ENCODE measurements around the gene ORC1. TPM values are rescaled to one million over a fixed set of nuclear protein-coding genes. Genes with fewer than 3 reads are reported as not detected.

ORC1 gene
- total RNA-seq, 1 experiment from 2014 or later, result 25.6 TPM

GRCh38 chr1:52399629-52400028 lies 4.6 kb downstream of the ORC1 start:
- no peak overlapping the region for H3K27ac ChIP-seq (ENCODE audit: low read depth, low read length)
- intact Hi-C loops (cut with micrococcal nuclease), result no loop called here
- TF ChIP-seq RAD21 (IDR thresholded peaks at IDR 0.05; ENCODE audit: low read depth) (no peak), SRF (IDR thresholded peaks at IDR 0.05; ENCODE audit: low read depth) (no peak), ATF3 (IDR thresholded peaks at IDR 0.05) (no peak), ELF1 (IDR thresholded peaks at IDR 0.05; ENCODE audit: borderline replicate concordance, low read depth) (no peak), REST (IDR thresholded peaks at IDR 0.05; ENCODE audit: low read depth) (no peak)
- no peak for DNase-seq (ENCODE audit: low read depth, low spot score)
- no peak overlapping the region for H3K4me2 ChIP-seq (ENCODE audit: low read length)
- H3K79me2 ChIP-seq (ENCODE audit: insufficient read depth, low read length), result peaks cover 57% of the 10 kb centered on the region
- ChIA-PET RAD21 (ENCODE audit: low non-redundant PET in 1 of 2, low total read pairs in 2 of 2, uncharacterized antibody in 2 of 2, unreplicated experiment in 2 of 2) (interaction anchor here in 1 of 2 experiments (0.8 kb wide), 1 partner anchor 266 kb away, joined by 5 read pairs; no protein-coding TSS in a partner anchor), CTCF (no interaction called here), POLR2A (no interaction called here)
- ATAC-seq, result no peak
- BruUV-seq (replicated peaks), result no TSS peak
- H4K20me1 ChIP-seq (ENCODE audit: insufficient read depth), result no peaks in the 10 kb centered on the region
- H3K36me3 ChIP-seq (ENCODE audit: control insufficient read depth in 1 of 2, insufficient read depth in 2 of 2, low read length in 2 of 2), result peaks cover 14 to 41% of the 10 kb centered on the region in 2 experiments
- no peaks in the 10 kb centered on the region for H3K9me3 ChIP-seq (ENCODE audit: control insufficient read depth in 1 of 2, insufficient read depth in 1 of 2, low read depth in 1 of 2, low read length in 2 of 2)
- no peak overlapping the region for H3K4me3 ChIP-seq (replicated peaks in 1 of 2; ENCODE audit: low read depth in 1 of 2, low read length in 2 of 2)
- H3K9ac ChIP-seq (ENCODE audit: low read length), result no peak overlapping the region
- H3K4me1 ChIP-seq (ENCODE audit: control insufficient read depth in 1 of 2, insufficient read depth in 2 of 2, low read length in 2 of 2), result peaks cover 0 to 6% of the 10 kb centered on the region in 2 experiments; a peak in 2 of 4 replicates
- no peaks in the 10 kb centered on the region for H3K27me3 ChIP-seq (ENCODE audit: insufficient read depth, low read length)
- H3K9me2 ChIP-seq (ENCODE audit: insufficient read depth), result no peaks in the 10 kb centered on the region
- H2AFZ ChIP-seq (ENCODE audit: low read depth, low read length, poor library complexity, severe bottlenecking), result no peak overlapping the region

GRCh38 chr1:52393174-52393573 lies 11.0 kb downstream of the ORC1 start:
- Histone ChIP-seq H3K27ac (ENCODE audit: low read depth, low read length) (no peak overlapping the region), H4K20me1 (ENCODE audit: insufficient read depth) (peaks cover 5% of the 10 kb centered on the region; the same call in 1 of the 2 replicates), H3K9me3 (ENCODE audit: control insufficient read depth in 1 of 2, insufficient read depth in 1 of 2, low read depth in 1 of 2, low read length in 2 of 2) (no peaks in the 10 kb centered on the region), H3K4me3 (replicated peaks in 1 of 2; ENCODE audit: low read depth in 1 of 2, low read length in 2 of 2) (no peak overlapping the region), H3K4me2 (ENCODE audit: low read length) (no peak overlapping the region), H3K9me2 (ENCODE audit: insufficient read depth) (no peaks in the 10 kb centered on the region), H2AFZ (ENCODE audit: low read depth, low read length, poor library complexity, severe bottlenecking) (no peak overlapping the region), H3K36me3 (ENCODE audit: control insufficient read depth in 1 of 2, insufficient read depth in 2 of 2, low read length in 2 of 2) (peaks cover 19 to 54% of the 10 kb centered on the region in 2 experiments; a peak in 3 of 4 replicates), H3K4me1 (ENCODE audit: control insufficient read depth in 1 of 2, insufficient read depth in 2 of 2, low read length in 2 of 2) (no peaks in the 10 kb centered on the region), H3K9ac (ENCODE audit: low read length) (no peak overlapping the region), H3K79me2 (ENCODE audit: insufficient read depth, low read length) (peaks cover 14% of the 10 kb centered on the region), H3K27me3 (ENCODE audit: insufficient read depth, low read length) (no peaks in the 10 kb centered on the region)
- ChIA-PET POLR2A (no interaction called here), RAD21 (ENCODE audit: low non-redundant PET in 1 of 2, low total read pairs in 2 of 2, uncharacterized antibody in 2 of 2, unreplicated experiment in 2 of 2) (no interaction called here), CTCF (no interaction called here)
- DNase-seq (ENCODE audit: low read depth, low spot score) (no peak), ATAC-seq (no peak)
- BruUV-seq (replicated peaks), result no TSS peak
- intact Hi-C loops (cut with micrococcal nuclease), result no loop called here
- no peak for TF ChIP-seq REST (IDR thresholded peaks at IDR 0.05; ENCODE audit: low read depth)
- no peak for TF ChIP-seq FOSL1 (IDR thresholded peaks at IDR 0.05; ENCODE audit: low read depth)
- TF ChIP-seq CTCF (IDR thresholded peaks at IDR 0.05 in 2 of 3, conservative IDR thresholded peaks at IDR 0.05 in 1 of 3; ENCODE audit: borderline replicate concordance in 1 of 3, insufficient read depth in 1 of 3, low read depth in 2 of 3, low read length in 2 of 3), result no peak
- no peak for TF ChIP-seq RAD21 (IDR thresholded peaks at IDR 0.05; ENCODE audit: low read depth)
- TF ChIP-seq ATF3 (IDR thresholded peaks at IDR 0.05), result no peak
- TF ChIP-seq EZH2 (IDR thresholded peaks at IDR 0.05), result no peak
- no peak for TF ChIP-seq EGR1 (IDR thresholded peaks at IDR 0.05; ENCODE audit: low read depth)
- TF ChIP-seq CBX3 (IDR thresholded peaks at IDR 0.05; ENCODE audit: low read depth), result no peak

Measured in HCT116 (cell line).